NB4 (cell line): ENCODE results near the gene STON1.
"Not testable (repeated sequence)": the region's sequence is repeated elsewhere in the genome, so short reads cannot be mapped to it uniquely, and the experiment has no call there.

Experiments used
- DNase-seq: peaks from one replicate; pipeline ENCODE4 v3.0.0; 2010; ENCODE audit warnings: low read depth
- H3K4me3 ChIP-seq: one replicate; pipeline ENCODE4 v1.5.1; 2011; ENCODE audit warnings: mild to moderate bottlenecking, low read depth, low read length, moderate library complexity
- CTCF ChIP-seq: IDR thresholded peaks from one replicate; pipeline ENCODE4 v1.5.1; 2012; ENCODE audit warnings: low read depth, low read length
- MAX ChIP-seq: IDR thresholded peaks from 2 replicates; pipeline ENCODE4 v1.6.1; 2011; ENCODE audit warnings: low read depth, low read length
- MYC ChIP-seq: IDR thresholded peaks from 2 replicates; pipeline ENCODE4 v1.6.1; 2011; ENCODE audit warnings: low read depth, low read length
- POLR2A ChIP-seq: IDR thresholded peaks from 2 replicates; pipeline ENCODE4 v1.6.1; 2011; ENCODE audit warnings: mild to moderate bottlenecking; ENCODE audit not compliant: insufficient read length; ENCODE audit errors: extremely low read depth

The STON1 gene

GRCh38 chr2:48619526-48619925, 89.6 kb downstream of the STON1 start:
- H3K4me3 ChIP-seq, result no peak overlapping the region
- no peak for DNase-seq
- TF ChIP-seq MYC (no peak), MAX (no peak), CTCF (no peak), POLR2A (no peak)

GRCh38 chr2:48620604-48621003, 90.7 kb downstream of the STON1 start:
- no peak for DNase-seq
- TF ChIP-seq CTCF, result no peak
- no peak for TF ChIP-seq POLR2A
- TF ChIP-seq MAX, result no peak
- no peak for TF ChIP-seq MYC

GRCh38 chr2:48622691-48623090, 92.7 kb downstream of the STON1 start:
- not testable (repeated sequence) for DNase-seq, H3K4me3 ChIP-seq

More at GRCh38 chr2:48620604-48621003, 90.7 kb downstream of the STON1 start:
- H3K4me3 ChIP-seq, result no peak overlapping the region

GRCh38 chr2:48624696-48625095, 94.7 kb downstream of the STON1 start:
- no peak overlapping the region for H3K4me3 ChIP-seq
- DNase-seq, result no peak
- no peak for TF ChIP-seq MYC
- no peak for TF ChIP-seq CTCF
- no peak for TF ChIP-seq POLR2A
- TF ChIP-seq MAX, result no peak

- TF ChIP-seq MYC, result no peak
- TF ChIP-seq CTCF, result no peak
- no peak for TF ChIP-seq MAX
- no peak for TF ChIP-seq POLR2A
- DNase-seq, result no peak
- H3K4me3 ChIP-seq, result no peak overlapping the region
Measured at GRCh38 chr2:48626047-48626446, 96.1 kb downstream of the STON1 start.

GRCh38 chr2:48633143-48633542, 103.2 kb downstream of the STON1 start:
- H3K4me3 ChIP-seq, result no peak overlapping the region
- no peak for TF ChIP-seq MYC
- TF ChIP-seq POLR2A, result no peak
- TF ChIP-seq MAX, result no peak
- TF ChIP-seq CTCF, result no peak
- DNase-seq, result no peak
